Measurements from ENCODE around the gene IL17RA.

The IL17RA gene

GRCh38 chr22:17090550-17090949 is 5.8 kb downstream of the IL17RA start:
- no peak overlapping the region for H3K4me3 ChIP-seq (ENCODE audit: control insufficient read depth, low read depth, low read length)
- DNase-seq (ENCODE audit: low read depth), result no peak
- TF ChIP-seq CTCF (IDR thresholded peaks at IDR 0.05; ENCODE audit: control insufficient read depth, insufficient read depth, low read depth, low read length, missing control alignments), result no peak

- H3K4me3 ChIP-seq (ENCODE audit: control insufficient read depth, low read depth, low read length), result no peak overlapping the region
- TF ChIP-seq CTCF (IDR thresholded peaks at IDR 0.05; ENCODE audit: control insufficient read depth, insufficient read depth, low read depth, low read length, missing control alignments), result no peak
- no peak for DNase-seq (ENCODE audit: low read depth)
Observed at GRCh38 chr22:17091851-17092250, 7.1 kb downstream of the IL17RA start.

GRCh38 chr22:17093081-17093480 is 8.3 kb downstream of the IL17RA start:
- TF ChIP-seq CTCF (IDR thresholded peaks at IDR 0.05; ENCODE audit: control insufficient read depth, insufficient read depth, low read depth, low read length, missing control alignments), result no peak
- H3K4me3 ChIP-seq (ENCODE audit: control insufficient read depth, low read depth, low read length), result no peak overlapping the region
- no peak for DNase-seq (ENCODE audit: low read depth)

- no peak for DNase-seq (ENCODE audit: low read depth)
- TF ChIP-seq CTCF (IDR thresholded peaks at IDR 0.05; ENCODE audit: control insufficient read depth, insufficient read depth, low read depth, low read length, missing control alignments), result peak; percentile 26
- no peak overlapping the region for H3K4me3 ChIP-seq (ENCODE audit: control insufficient read depth, low read depth, low read length)
Observed at GRCh38 chr22:17095538-17095937, 10.7 kb downstream of the IL17RA start.

- no peak for TF ChIP-seq CTCF (IDR thresholded peaks at IDR 0.05; ENCODE audit: control insufficient read depth, insufficient read depth, low read depth, low read length, missing control alignments)
- no peak overlapping the region for H3K4me3 ChIP-seq (ENCODE audit: control insufficient read depth, low read depth, low read length)
- DNase-seq (ENCODE audit: low read depth), result no peak
Observed at GRCh38 chr22:17096071-17096470, 11.3 kb downstream of the IL17RA start.

GRCh38 chr22:17097062-17097461 is 12.3 kb downstream of the IL17RA start:
- no peak for TF ChIP-seq CTCF (IDR thresholded peaks at IDR 0.05; ENCODE audit: control insufficient read depth, insufficient read depth, low read depth, low read length, missing control alignments)
- no peak for DNase-seq (ENCODE audit: low read depth)
- no peak overlapping the region for H3K4me3 ChIP-seq (ENCODE audit: control insufficient read depth, low read depth, low read length)

GRCh38 chr22:17097701-17098100 is 12.9 kb downstream of the IL17RA start:
- H3K4me3 ChIP-seq (ENCODE audit: control insufficient read depth, low read depth, low read length), result no peak overlapping the region
- no peak for TF ChIP-seq CTCF (IDR thresholded peaks at IDR 0.05; ENCODE audit: control insufficient read depth, insufficient read depth, low read depth, low read length, missing control alignments)
- DNase-seq (ENCODE audit: low read depth), result no peak
